ENCODE data around the gene OPRD1. TPM values are rescaled to one million over a fixed set of nuclear protein-coding genes. Genes with fewer than 3 reads are reported as not detected.

OPRD1 gene
- total and polyA plus RNA-seq, 3 donors from 2014 or later = 0.18 to 0.74 (median 0.63) TPM

GRCh38 chr1:28830814-28831213, 18.8 kb downstream of the OPRD1 start:
- Histone ChIP-seq H3K4me1 (no peaks in the 10 kb centered on the region), H3K36me3 (ENCODE audit: low read depth, missing control alignments) (no peaks in the 10 kb centered on the region), H3K4me3 (no peak overlapping the region), H3K27ac (no peak overlapping the region), H3K9me3 (no peaks in the 10 kb centered on the region), H3K27me3 (no peaks in the 10 kb centered on the region)
- no peak for DNase-seq
- intact Hi-C loops (cut with DNase I; ENCODE audit: low total_unique reads) = no loop called here
- TF ChIP-seq POLR2A (IDR thresholded peaks at IDR 0.05) (no peak), CTCF (IDR thresholded peaks at IDR 0.05) (no peak)
- WGBS, 2 donors = 70 to 79% methylated on average over 2 of the region's 2 CpGs

GRCh38 chr1:28832966-28833365, 21.0 kb downstream of the OPRD1 start:
- DNase-seq = no peak
- intact Hi-C loops (cut with DNase I; ENCODE audit: low total_unique reads) = no loop called here
- Histone ChIP-seq H3K36me3 (ENCODE audit: low read depth, missing control alignments) (no peaks in the 10 kb centered on the region), H3K27me3 (no peaks in the 10 kb centered on the region), H3K27ac (no peak overlapping the region), H3K4me1 (no peaks in the 10 kb centered on the region), H3K9me3 (no peaks in the 10 kb centered on the region), H3K4me3 (no peak overlapping the region)
- 87 to 90% methylated on average over 4 of the region's 4 CpGs for WGBS, 2 donors
- TF ChIP-seq POLR2A (IDR thresholded peaks at IDR 0.05) (no peak), CTCF (IDR thresholded peaks at IDR 0.05) (no peak)

GRCh38 chr1:28833381-28833780, 21.4 kb downstream of the OPRD1 start:
- intact Hi-C loops (cut with DNase I; ENCODE audit: low total_unique reads) = no loop called here

GRCh38 chr1:28835237-28835650, 23.3 kb downstream of the OPRD1 start:
- H3K4me1 ChIP-seq = no peaks in the 10 kb centered on the region
- no peaks in the 10 kb centered on the region for H3K27me3 ChIP-seq
- WGBS, 2 donors = 55 to 66% methylated on average over 4 of the region's 4 CpGs
- no peak for DNase-seq
- intact Hi-C loops (cut with DNase I; ENCODE audit: low total_unique reads) = no loop called here
- no peak overlapping the region for H3K4me3 ChIP-seq
- H3K9me3 ChIP-seq = no peaks in the 10 kb centered on the region
- H3K36me3 ChIP-seq (ENCODE audit: low read depth, missing control alignments) = no peaks in the 10 kb centered on the region
- no peak overlapping the region for H3K27ac ChIP-seq
- TF ChIP-seq POLR2A (IDR thresholded peaks at IDR 0.05) = no peak
- no peak for TF ChIP-seq CTCF (IDR thresholded peaks at IDR 0.05)

More at GRCh38 chr1:28833381-28833780, 21.4 kb downstream of the OPRD1 start:
- TF ChIP-seq CTCF (IDR thresholded peaks at IDR 0.05) = no peak
- TF ChIP-seq POLR2A (IDR thresholded peaks at IDR 0.05) = no peak
- DNase-seq = no peak
- H3K27ac ChIP-seq = no peak overlapping the region
- no peaks in the 10 kb centered on the region for H3K27me3 ChIP-seq
- H3K4me1 ChIP-seq = no peaks in the 10 kb centered on the region
- no peaks in the 10 kb centered on the region for H3K9me3 ChIP-seq
- no peaks in the 10 kb centered on the region for H3K36me3 ChIP-seq (ENCODE audit: low read depth, missing control alignments)
- H3K4me3 ChIP-seq = no peak overlapping the region
- WGBS, 2 donors = 87 to 92% methylated on average over 7 of the region's 7 CpGs

GRCh38 chr1:28836421-28836956, 24.5 kb downstream of the OPRD1 start:
- H3K27ac ChIP-seq = no peak overlapping the region
- 92 to 93% methylated on average over 15 of the region's 15 CpGs for WGBS, 2 donors
- intact Hi-C loops (cut with DNase I; ENCODE audit: low total_unique reads) = no loop called here

More at GRCh38 chr1:28836421-28836956, 24.5 kb downstream of the OPRD1 start:
- Histone ChIP-seq H3K4me3 (no peak overlapping the region), H3K9me3 (no peaks in the 10 kb centered on the region), H3K27me3 (no peaks in the 10 kb centered on the region), H3K4me1 (no peaks in the 10 kb centered on the region), H3K36me3 (ENCODE audit: low read depth, missing control alignments) (no peaks in the 10 kb centered on the region)
- DNase-seq = no peak
- no peak for TF ChIP-seq POLR2A (IDR thresholded peaks at IDR 0.05)
- TF ChIP-seq CTCF (IDR thresholded peaks at IDR 0.05) = no peak

Measured in testis (tissue), 3 donors.